GM23338 (cell line): ENCODE results near the gene RASSF4. TPM values are rescaled to one million over a fixed set of nuclear protein-coding genes. Genes with fewer than 3 reads are reported as not detected.

Experiments
- ATAC-seq: fragments of 200-7000 bp; cut with Tn5 transposase; 3 replicates; pipeline ENCODE4 v1.9.1; 2020
- DNase-seq: peaks from one replicate; pipeline ENCODE4 v3.0.0-alpha.2; 2015; ENCODE audit warnings: low spot score
- H2AFZ ChIP-seq: fragments of 200-600 bp; sonication (generic); 2 replicates; pipeline ENCODE4 v1.8.0; 2016; ENCODE audit warnings: antibody characterized with exemption, mild to moderate bottlenecking, moderate library complexity
- H3F3A ChIP-seq: fragments of 200-600 bp; sonication (generic); replicated peaks from 2 replicates; pipeline ENCODE4 v1.8.0; 2017; ENCODE audit warnings: antibody characterized with exemption, mixed run types, low read depth
- H3K27ac ChIP-seq: fragments of 200-600 bp; sonication (generic); 2 replicates; pipeline ENCODE4 v1.6.1; 2016; ENCODE audit warnings: low read depth
- H3K27me3 ChIP-seq: fragments of 200-600 bp; sonication (generic); 2 replicates; pipeline ENCODE4 v1.8.0; 2016; ENCODE audit warnings: mild to moderate bottlenecking, mixed run types, moderate library complexity; ENCODE audit not compliant: insufficient read depth
- H3K36me3 ChIP-seq: fragments of 200-600 bp; sonication (generic); 2 replicates; pipeline ENCODE4 v1.8.0; 2016; ENCODE audit warnings: mild to moderate bottlenecking; ENCODE audit not compliant: insufficient read depth
- H3K4me1 ChIP-seq: fragments of 200-600 bp; sonication (generic); 2 replicates; pipeline ENCODE4 v1.8.0; 2016; ENCODE audit warnings: mild to moderate bottlenecking, moderate library complexity; ENCODE audit not compliant: insufficient read depth
- H3K4me2 ChIP-seq: fragments of 200-600 bp; sonication (generic); 2 replicates; pipeline ENCODE4 v1.7.1; 2017; ENCODE audit warnings: mixed run types
- H3K4me3 ChIP-seq: fragments of 200-600 bp; sonication (generic); 2 replicates; pipeline ENCODE4 v1.6.1; 2016; ENCODE audit warnings: mixed run types
- H3K79me2 ChIP-seq: fragments of 200-600 bp; sonication (generic); replicated peaks from 2 replicates; pipeline ENCODE4 v1.8.0; 2017; ENCODE audit warnings: mild to moderate bottlenecking; ENCODE audit not compliant: insufficient read depth
- H3K9me2 ChIP-seq: fragments of 200-600 bp; sonication (generic); 2 replicates; pipeline ENCODE4 v1.8.0; 2017; ENCODE audit not compliant: insufficient read depth
- H4K20me1 ChIP-seq: fragments of 200-600 bp; sonication (generic); replicated peaks from 2 replicates; pipeline ENCODE4 v1.8.0; 2017; ENCODE audit warnings: mild to moderate bottlenecking; ENCODE audit not compliant: insufficient read depth
- H3K27ac Mint-ChIP-seq: 2 replicates; pipeline ENCODE4 v1.8.0; 2020; ENCODE audit warnings: inconsistent platforms, mild to moderate bottlenecking, moderate library complexity, mixed read lengths
- H3K27me3 Mint-ChIP-seq: 3 replicates; pipeline ENCODE4 v1.8.0; 2022; ENCODE audit warnings: low read depth, mild to moderate bottlenecking, moderate library complexity, mixed read lengths, inconsistent platforms; ENCODE audit not compliant: insufficient read depth, poor library complexity
- H3K36me3 Mint-ChIP-seq: 3 replicates; pipeline ENCODE4 v1.8.0; 2021; ENCODE audit warnings: low read depth, mild to moderate bottlenecking, inconsistent platforms, moderate library complexity, mixed read lengths
- H3K4me1 Mint-ChIP-seq: 3 replicates; pipeline ENCODE4 v1.8.0; 2020; ENCODE audit warnings: mild to moderate bottlenecking, inconsistent platforms, mixed read lengths
- H3K4me3 Mint-ChIP-seq: 3 replicates; pipeline ENCODE4 v1.8.0; 2021; ENCODE audit warnings: moderate library complexity, mild to moderate bottlenecking, inconsistent platforms, mixed read lengths
- H3K9me3 Mint-ChIP-seq: 3 replicates; pipeline ENCODE4 v1.8.0; 2020; ENCODE audit warnings: moderate library complexity, mild to moderate bottlenecking, inconsistent platforms, mixed read lengths
- CREB1 ChIP-seq: fragments of 250-450 bp; sonication (Bioruptor Pico); IDR thresholded peaks from 2 replicates; pipeline ENCODE4 v1.5.0; 2020; ENCODE audit warnings: low read depth, mild to moderate bottlenecking, moderate library complexity
- CTCF ChIP-seq, 2 experiments: fragments of 200-600 bp in 1 of 2; sonication (generic) in 1 of 2; conservative IDR thresholded peaks; 2 replicates each; pipeline versions ENCODE4 v1.5.1 to v1.6.1; 2016 to 2017; ENCODE audit warnings: antibody characterized with exemption in 2 of 2, low read depth in 2 of 2, mild to moderate bottlenecking in 2 of 2, moderate library complexity in 1 of 2
- ETS1 ChIP-seq: IDR thresholded peaks from 2 replicates; pipeline ENCODE4 v1.6.1; 2016; ENCODE audit warnings: antibody characterized with exemption
- EZH2 ChIP-seq: fragments of 200-600 bp; sonication (generic); IDR thresholded peaks from one replicate; pipeline ENCODE4 v1.8.0; 2017; ENCODE audit warnings: antibody characterized with exemption, mild to moderate bottlenecking, low read depth; ENCODE audit not compliant: unreplicated experiment
- EZH2phosphoT487 ChIP-seq: fragments of 200-600 bp; sonication (generic); IDR thresholded peaks from one replicate; pipeline ENCODE4 v1.8.1; 2018; ENCODE audit warnings: antibody characterized with exemption; ENCODE audit not compliant: unreplicated experiment
- JUNB ChIP-seq: IDR thresholded peaks from one replicate; pipeline ENCODE4 v1.6.1; 2016; ENCODE audit warnings: antibody characterized with exemption; ENCODE audit not compliant: unreplicated experiment
- NANOG ChIP-seq: IDR thresholded peaks from 2 replicates; pipeline ENCODE4 v1.6.1; 2016; ENCODE audit warnings: antibody characterized with exemption, borderline replicate concordance
- POLR2AphosphoS5 ChIP-seq: IDR thresholded peaks from 2 replicates; pipeline ENCODE4 v1.6.1; 2016; ENCODE audit warnings: antibody characterized with exemption, low read depth
- REST ChIP-seq: IDR thresholded peaks from one replicate; pipeline ENCODE4 v1.6.1; 2018; ENCODE audit warnings: antibody characterized with exemption; ENCODE audit not compliant: unreplicated experiment
- STAT1 ChIP-seq: IDR thresholded peaks from one replicate; pipeline ENCODE4 v1.6.1; 2016; ENCODE audit warnings: antibody characterized with exemption; ENCODE audit not compliant: unreplicated experiment
- ZNF114 ChIP-seq: fragments of 250-450 bp; sonication (Bioruptor Pico); IDR thresholded peaks from 2 replicates; pipeline ENCODE4 v1.5.0; 2020; ENCODE audit warnings: mild to moderate bottlenecking, moderate library complexity
- ZNF331 ChIP-seq: fragments of 250-450 bp; sonication (Bioruptor Pico); IDR thresholded peaks from 2 replicates; pipeline ENCODE4 v1.5.0; 2020; ENCODE audit warnings: low read depth, mild to moderate bottlenecking, moderate library complexity
- ZNF462 ChIP-seq: fragments of 250-450 bp; sonication (Bioruptor Pico); IDR thresholded peaks from 2 replicates; pipeline ENCODE4 v1.5.0; 2020; ENCODE audit warnings: mild to moderate bottlenecking, moderate library complexity
- polyA plus RNA-seq: library from polyadenylated mRNA; unstranded; fragments of >200 nt; fragmentation: Nextera tagmentation; extraction: Ambion mirVana; gene quantifications from 2 replicates; pipeline ENCODE4 v1.2.1, GENCODE V29; 2016
- total RNA-seq: library from RNA; depleted of rRNA; stranded (reverse); fragments of >200 nt; shearing (Covaris generic); gene quantifications from 2 replicates; pipeline ENCODE4 v1.2.3, GENCODE V29; 2014

Gene RASSF4
- total and polyA plus RNA-seq, 2 experiments from 2014 or later: 12.4 to 13.6 TPM

GRCh38 chr10:44992070-44992731 lies 32.6 kb downstream of the RASSF4 start:
- Mint-ChIP-seq H3K9me3 (no peaks in the 10 kb centered on the region), H3K27ac (no peak overlapping the region), H3K27me3 (peaks cover 13% of the 10 kb centered on the region), H3K4me1 (peaks cover 60% of the 10 kb centered on the region), H3K36me3 (peaks cover 15% of the 10 kb centered on the region), H3K4me3 (no peak overlapping the region)
- H3K4me1 ChIP-seq: peaks cover 37% of the 10 kb centered on the region
- no peak overlapping the region for H3K4me2 ChIP-seq
- no peak for DNase-seq
- no peaks in the 10 kb centered on the region for H3K27me3 ChIP-seq
- TF ChIP-seq STAT1 (no peak), ZNF331 (CRISPR knock-in tag) (no peak), ZNF462 (no peak), ZNF114 (CRISPR knock-in tag) (no peak), JUNB (no peak), CREB1 (CRISPR knock-in tag) (no peak), EZH2phosphoT487 (no peak), CTCF (conservative IDR thresholded peaks at IDR 0.05; ENCODE audit: low read depth in 2 of 2) (no peak), POLR2AphosphoS5 (no peak), EZH2 (no peak), ETS1 (no peak), NANOG (no peak), REST (no peak)
- H2AFZ ChIP-seq: no peak overlapping the region
- no peaks in the 10 kb centered on the region for H3K9me2 ChIP-seq
- ATAC-seq: no peak
- H3K4me3 ChIP-seq: no peak overlapping the region
- no peaks in the 10 kb centered on the region; the same call in 1 of the 2 replicates for H4K20me1 ChIP-seq
- H3K27ac ChIP-seq: no peak overlapping the region
- H3K36me3 ChIP-seq: no peaks in the 10 kb centered on the region
- no peaks in the 10 kb centered on the region for H3K79me2 ChIP-seq
- H3F3A ChIP-seq: 0 out of 2 replicates have a peak, but pooled peaks cover 7% of the 10 kb centered on the region
